Lung (tissue), 12 donors: ENCODE measurements around the gene SLC35F3. TPM values are rescaled to one million over a fixed set of nuclear protein-coding genes. Genes with fewer than 3 reads are reported as not detected.

Experiments
- ATAC-seq: fragments of 200-7000 bp; cut with Tn5 transposase; one replicate; pipeline ENCODE4 v1.9.1; 2020; ENCODE audit warnings: moderate number of reproducible peaks; ENCODE audit not compliant: insufficient read depth, low FRiP score
- DNase-seq, 3 donors: peaks; one replicate each; pipeline ENCODE4 v3.0.0-alpha.2; 2013 to 2017
- H3K27ac ChIP-seq, 2 donors: one replicate each; pipeline ENCODE4 v1.5.1; 2013; ENCODE audit warnings: mild to moderate bottlenecking in 2 of 2, moderate library complexity in 2 of 2, control low read depth in 1 of 2, inconsistent platforms in 1 of 2, low read depth in 1 of 2, low read length in 1 of 2
- H3K27me3 ChIP-seq, 3 donors: one replicate each; pipeline ENCODE4 v1.5.1; 2013; ENCODE audit warnings: low read length in 2 of 3; ENCODE audit not compliant: control insufficient read depth in 3 of 3, insufficient read depth in 3 of 3
- H3K36me3 ChIP-seq, 4 donors: one replicate each; pipeline ENCODE4 v1.5.1; 2013; ENCODE audit warnings: low read length in 4 of 4, mild to moderate bottlenecking in 1 of 4, moderate library complexity in 1 of 4; ENCODE audit not compliant: control insufficient read depth in 4 of 4, insufficient read depth in 4 of 4
- H3K4me1 ChIP-seq, 5 donors: one replicate each; pipeline ENCODE4 v1.5.1; 2013; ENCODE audit warnings: low read length in 5 of 5, mild to moderate bottlenecking in 2 of 5, moderate library complexity in 1 of 5; ENCODE audit not compliant: control insufficient read depth in 5 of 5, insufficient read depth in 5 of 5
- H3K4me3 ChIP-seq: one replicate; pipeline ENCODE4 v1.5.1; 2013; ENCODE audit warnings: mild to moderate bottlenecking, control low read depth, moderate library complexity
- H3K9ac ChIP-seq, 2 donors: one replicate each; pipeline ENCODE4 v1.5.1; 2013; ENCODE audit warnings: low read length in 2 of 2, control low read depth in 1 of 2; ENCODE audit not compliant: insufficient read depth in 1 of 2
- H3K9me3 ChIP-seq, 4 donors: one replicate each; pipeline ENCODE4 v1.5.1; 2013; ENCODE audit warnings: low read length in 3 of 4, mild to moderate bottlenecking in 1 of 4, moderate library complexity in 1 of 4; ENCODE audit not compliant: control insufficient read depth in 4 of 4, insufficient read depth in 3 of 4
- WGBS, 2 donors: extraction: QIAGEN DNeasy Blood & Tissue Kit; methylation state at CpG; one replicate each; pipeline ENCODE4 v1.1.7; 2013; 5-methylcytosine and 5-hydroxymethylcytosine counted together
- polyA plus RNA-seq, 2 donors: library from polyadenylated mRNA; stranded (reverse); fragments of 200-250 nt; gene quantifications; one replicate each; pipeline ENCODE4 v1.2.1, GENCODE V29; 2013
- total RNA-seq, 2 donors: library from RNA; depleted of rRNA in 1 of 2; stranded (reverse); fragments of >200 nt in 1 of 2; gene quantifications; one replicate each; pipeline ENCODE4 v1.2.1, GENCODE V29; 2014 to 2021
- TF ChIP-seq, protein P1 (sequence below): IDR thresholded peaks from 2 replicates; pipeline ENCODE4 v1.5.1; 2012; ENCODE audit warnings: mild to moderate bottlenecking; ENCODE audit errors: control extremely low read depth, extremely low read depth
- donor health status: control.
- donor health status: control.
- donor health status: Bipolar disorder and iron deficiency.
- donor health status: healthy.
- donor health status: DM: yes; HTN: yes; CAD: no.

The SLC35F3 gene
- total and polyA plus RNA-seq, 4 donors, result 0.09 to 1.4 (median 0.48) TPM

DNA sequence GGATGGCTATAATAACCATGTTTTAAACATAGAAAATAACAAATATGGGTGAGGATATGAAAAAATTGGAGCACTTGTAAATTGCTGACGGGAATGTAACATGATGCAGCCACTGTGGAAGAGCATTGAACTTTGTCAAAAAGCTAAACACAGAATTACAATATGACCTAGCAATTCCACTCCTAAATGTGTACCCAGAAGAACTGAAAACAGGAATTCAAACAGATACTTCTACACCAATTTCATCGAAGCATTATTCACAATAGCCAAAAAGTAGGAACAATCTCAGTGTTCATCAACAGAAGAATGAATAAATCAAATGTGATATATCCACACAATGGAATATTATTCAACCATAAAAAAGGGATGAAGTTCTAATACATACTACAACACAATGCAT is 436.1 kb downstream of the SLC35F3 start:
- 93 to 96% methylated on average over 2 of the region's 2 CpGs for WGBS, 2 donors
- H3K36me3 ChIP-seq, result no peaks in the 10 kb centered on the region
- DNase-seq (no peak), ATAC-seq (no peak)
- no peak overlapping the region for H3K9ac ChIP-seq
- peaks cover 0 to 10% (median 5%) of the 10 kb centered on the region in 4 donors for H3K9me3 ChIP-seq
- H3K4me3 ChIP-seq, result no peak overlapping the region
- no peak overlapping the region for H3K27ac ChIP-seq
- TF ChIP-seq, protein P1, sequence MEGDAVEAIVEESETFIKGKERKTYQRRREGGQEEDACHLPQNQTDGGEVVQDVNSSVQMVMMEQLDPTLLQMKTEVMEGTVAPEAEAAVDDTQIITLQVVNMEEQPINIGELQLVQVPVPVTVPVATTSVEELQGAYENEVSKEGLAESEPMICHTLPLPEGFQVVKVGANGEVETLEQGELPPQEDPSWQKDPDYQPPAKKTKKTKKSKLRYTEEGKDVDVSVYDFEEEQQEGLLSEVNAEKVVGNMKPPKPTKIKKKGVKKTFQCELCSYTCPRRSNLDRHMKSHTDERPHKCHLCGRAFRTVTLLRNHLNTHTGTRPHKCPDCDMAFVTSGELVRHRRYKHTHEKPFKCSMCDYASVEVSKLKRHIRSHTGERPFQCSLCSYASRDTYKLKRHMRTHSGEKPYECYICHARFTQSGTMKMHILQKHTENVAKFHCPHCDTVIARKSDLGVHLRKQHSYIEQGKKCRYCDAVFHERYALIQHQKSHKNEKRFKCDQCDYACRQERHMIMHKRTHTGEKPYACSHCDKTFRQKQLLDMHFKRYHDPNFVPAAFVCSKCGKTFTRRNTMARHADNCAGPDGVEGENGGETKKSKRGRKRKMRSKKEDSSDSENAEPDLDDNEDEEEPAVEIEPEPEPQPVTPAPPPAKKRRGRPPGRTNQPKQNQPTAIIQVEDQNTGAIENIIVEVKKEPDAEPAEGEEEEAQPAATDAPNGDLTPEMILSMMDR, result no peak
- no peaks in the 10 kb centered on the region for H3K27me3 ChIP-seq
- H3K4me1 ChIP-seq, result no peaks in the 10 kb centered on the region

DNA sequence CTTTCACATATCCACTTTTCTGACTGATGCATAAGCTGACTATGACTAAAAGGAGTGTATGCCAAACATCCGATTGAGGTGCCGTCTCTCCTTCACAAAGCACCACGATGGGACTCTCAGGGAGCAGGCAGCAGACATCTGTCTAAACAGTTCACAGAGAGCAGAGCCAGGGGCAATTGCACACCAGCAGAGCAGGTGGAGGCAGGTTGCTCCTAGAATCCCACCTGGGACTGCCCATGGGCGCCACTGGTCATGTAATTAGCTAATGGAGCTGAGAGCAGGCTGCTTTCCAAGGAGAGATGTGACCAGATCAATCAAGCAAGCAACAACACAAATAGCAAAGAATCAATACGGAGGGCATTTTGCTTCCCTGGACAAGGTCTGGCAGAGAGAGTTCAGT is 438.3 kb downstream of the SLC35F3 start:
- 77 to 89% methylated on average over 5 of the region's 5 CpGs for WGBS, 2 donors
- no peak for ATAC-seq

DNA sequence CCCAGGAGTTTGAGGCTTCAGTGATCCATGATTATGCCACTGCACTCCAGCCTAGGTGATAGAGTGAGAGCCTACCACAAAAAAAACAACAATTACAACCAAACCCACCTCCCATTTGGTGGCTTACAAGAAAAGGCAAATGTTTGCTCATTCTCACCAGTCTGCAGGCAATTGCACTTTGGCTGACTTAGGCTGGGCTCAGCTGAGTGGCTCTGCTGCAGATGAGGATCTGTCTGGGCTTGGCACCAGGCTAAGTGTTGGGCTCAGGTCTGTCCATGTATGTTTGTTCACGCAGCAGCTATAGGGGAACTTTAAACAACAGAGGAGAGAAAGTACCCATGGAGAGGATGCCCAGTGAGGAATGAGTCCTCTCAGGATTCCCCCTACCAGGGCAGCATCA is 440.8 kb downstream of the SLC35F3 start:
- no peak overlapping the region for H3K9ac ChIP-seq

More for the DNA sequence above, 438.3 kb downstream of the SLC35F3 start:
- Histone ChIP-seq H3K27me3 (no peaks in the 10 kb centered on the region), H3K27ac (no peak overlapping the region), H3K9ac (no peak overlapping the region), H3K36me3 (no peaks in the 10 kb centered on the region), H3K9me3 (peaks cover 0 to 6% (median 4%) of the 10 kb centered on the region in 4 donors), H3K4me3 (no peak overlapping the region), H3K4me1 (no peaks in the 10 kb centered on the region)
- TF ChIP-seq, protein P1, result no peak
- DNase-seq, result no peak

More for the DNA sequence above, 440.8 kb downstream of the SLC35F3 start:
- Histone ChIP-seq H3K4me1 (no peaks in the 10 kb centered on the region), H3K36me3 (no peaks in the 10 kb centered on the region), H3K27me3 (no peaks in the 10 kb centered on the region), H3K4me3 (no peak overlapping the region), H3K27ac (no peak overlapping the region), H3K9me3 (peaks cover 0 to 6% (median 1%) of the 10 kb centered on the region in 4 donors)
- DNase-seq, result no peak
- no peak for ATAC-seq
- 87 to 95% methylated on average over 1 of the region's 1 CpG for WGBS, 2 donors
- TF ChIP-seq, protein P1, result no peak
